Esophagus muscularis mucosa (tissue), 4 donors: ENCODE results near the gene CRHR2. TPM values are rescaled to one million over a fixed set of nuclear protein-coding genes. Genes with fewer than 3 reads are reported as not detected.

Source experiments
- DNase-seq: peaks from one replicate; pipeline ENCODE4 v3.0.0-alpha.2; 2017; ENCODE audit errors: extremely low spot score
- H3K27ac ChIP-seq, 4 donors: fragments of 200-600 bp; sonication (generic); replicated peaks in 1 of 4; 1 replicate in 3 of 4; 2 replicates in 1 of 4; pipeline ENCODE4 v1.5.1; 2016 to 2019; ENCODE audit warnings: mild to moderate bottlenecking in 1 of 4
- H3K27me3 ChIP-seq, 4 donors: fragments of 200-600 bp; sonication (generic); one replicate each; pipeline versions ENCODE4 v1.5.1 to v1.6.0; 2016 to 2019
- H3K36me3 ChIP-seq, 4 donors: fragments of 200-600 bp; sonication (generic); one replicate each; pipeline ENCODE4 v1.5.1; 2016 to 2019
- H3K4me1 ChIP-seq, 4 donors: fragments of 200-600 bp; sonication (generic); one replicate each; pipeline ENCODE4 v1.5.1; 2016 to 2019
- H3K4me3 ChIP-seq, 4 donors: fragments of 200-600 bp; sonication (generic); 1 replicate in 2 of 4; 2 replicates in 2 of 4; pipeline ENCODE4 v1.5.1; 2016 to 2019; ENCODE audit warnings: mild to moderate bottlenecking in 4 of 4, moderate library complexity in 1 of 4
- H3K9me3 ChIP-seq, 4 donors: fragments of 200-600 bp; sonication (generic); 1 replicate in 3 of 4; 2 replicates in 1 of 4; pipeline ENCODE4 v1.5.1; 2016 to 2019
- EP300 ChIP-seq: sonication (generic); formaldehyde crosslinking; IDR thresholded peaks from one replicate; pipeline ENCODE4 v1.6.1; 2017; ENCODE audit warnings: antibody characterized with exemption
- POLR2A ChIP-seq: fragments of 450-650 bp; IDR thresholded peaks from one replicate; pipeline ENCODE4 v1.6.1; 2017; ENCODE audit warnings: antibody characterized with exemption, moderate library complexity, mild to moderate bottlenecking, low read depth
- POLR2AphosphoS5 ChIP-seq, 2 donors: sonication (generic); formaldehyde crosslinking; IDR thresholded peaks; one replicate each; pipeline ENCODE4 v1.6.1; 2017; ENCODE audit warnings: antibody characterized with exemption in 2 of 2
- WGBS: methylation state at CpG from one replicate; pipeline ENCODE4 v1.1.5; 2018; 5-methylcytosine and 5-hydroxymethylcytosine counted together
- intact Hi-C: fragments of 100-400 bp; cut with DNase I; formaldehyde crosslinking; loops from one replicate; pipeline ENCODE4 v1.15.1; 2023
- total RNA-seq, 4 donors: library from RNA; depleted of rRNA; stranded (reverse); fragments of >200 nt; gene quantifications; one replicate each; pipeline versions ENCODE4 v1.1.0 to v1.2.1, GENCODE V29; 2016
- TF ChIP-seq, protein P1 (sequence below), 3 experiments: fragments of 200-600 bp in 2 of 3; fragments of 450-650 bp in 1 of 3; sonication (generic) in 2 of 3; IDR thresholded peaks; one replicate each; pipeline ENCODE4 v1.5.1; 2017 to 2019; ENCODE audit warnings: antibody characterized with exemption in 3 of 3, mild to moderate bottlenecking in 2 of 3, moderate library complexity in 1 of 3

The CRHR2 gene
- total RNA-seq, 4 donors from 2014 or later = 0.13 to 0.29 TPM; not detected in 2

DNA sequence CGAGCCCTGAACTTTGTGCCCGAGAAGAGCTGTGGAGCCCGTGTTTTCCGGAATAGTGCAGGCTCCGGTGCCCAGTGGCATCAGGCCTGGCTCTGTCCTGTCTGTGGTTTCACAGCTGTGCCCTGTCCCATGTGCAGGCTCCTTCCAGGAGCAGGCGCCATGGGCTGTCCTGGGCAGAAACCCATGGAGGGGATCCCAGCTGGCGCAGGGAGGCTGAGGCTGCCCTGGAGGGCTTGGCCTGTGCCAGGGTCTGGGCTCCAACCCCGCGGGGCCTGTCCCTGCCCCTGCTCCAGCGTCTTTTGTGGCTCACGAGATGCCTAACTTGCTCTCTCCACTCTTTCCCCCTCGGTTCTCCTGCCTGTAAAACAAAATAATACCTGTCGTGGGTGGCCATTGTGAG is 23.3 kb upstream of the CRHR2 start:
- no peak overlapping the region for H3K4me3 ChIP-seq
- intact Hi-C loops = no loop called here
- no peak for DNase-seq
- H3K27me3 ChIP-seq = no peaks in the 10 kb centered on the region
- TF ChIP-seq, protein P1, sequence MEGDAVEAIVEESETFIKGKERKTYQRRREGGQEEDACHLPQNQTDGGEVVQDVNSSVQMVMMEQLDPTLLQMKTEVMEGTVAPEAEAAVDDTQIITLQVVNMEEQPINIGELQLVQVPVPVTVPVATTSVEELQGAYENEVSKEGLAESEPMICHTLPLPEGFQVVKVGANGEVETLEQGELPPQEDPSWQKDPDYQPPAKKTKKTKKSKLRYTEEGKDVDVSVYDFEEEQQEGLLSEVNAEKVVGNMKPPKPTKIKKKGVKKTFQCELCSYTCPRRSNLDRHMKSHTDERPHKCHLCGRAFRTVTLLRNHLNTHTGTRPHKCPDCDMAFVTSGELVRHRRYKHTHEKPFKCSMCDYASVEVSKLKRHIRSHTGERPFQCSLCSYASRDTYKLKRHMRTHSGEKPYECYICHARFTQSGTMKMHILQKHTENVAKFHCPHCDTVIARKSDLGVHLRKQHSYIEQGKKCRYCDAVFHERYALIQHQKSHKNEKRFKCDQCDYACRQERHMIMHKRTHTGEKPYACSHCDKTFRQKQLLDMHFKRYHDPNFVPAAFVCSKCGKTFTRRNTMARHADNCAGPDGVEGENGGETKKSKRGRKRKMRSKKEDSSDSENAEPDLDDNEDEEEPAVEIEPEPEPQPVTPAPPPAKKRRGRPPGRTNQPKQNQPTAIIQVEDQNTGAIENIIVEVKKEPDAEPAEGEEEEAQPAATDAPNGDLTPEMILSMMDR (IDR thresholded peaks at IDR 0.05) = no peak
- TF ChIP-seq EP300 (no peak), POLR2A (no peak), POLR2AphosphoS5 (IDR thresholded peaks at IDR 0.05) (no peak)
- H3K36me3 ChIP-seq = no peaks in the 10 kb centered on the region
- peaks cover 10 to 27% (median 20%) of the 10 kb centered on the region in 4 donors for H3K4me1 ChIP-seq
- 85% methylated on average over 12 of the region's 13 CpGs for WGBS
- no peak overlapping the region for H3K27ac ChIP-seq
- H3K9me3 ChIP-seq = no peaks in the 10 kb centered on the region

DNA sequence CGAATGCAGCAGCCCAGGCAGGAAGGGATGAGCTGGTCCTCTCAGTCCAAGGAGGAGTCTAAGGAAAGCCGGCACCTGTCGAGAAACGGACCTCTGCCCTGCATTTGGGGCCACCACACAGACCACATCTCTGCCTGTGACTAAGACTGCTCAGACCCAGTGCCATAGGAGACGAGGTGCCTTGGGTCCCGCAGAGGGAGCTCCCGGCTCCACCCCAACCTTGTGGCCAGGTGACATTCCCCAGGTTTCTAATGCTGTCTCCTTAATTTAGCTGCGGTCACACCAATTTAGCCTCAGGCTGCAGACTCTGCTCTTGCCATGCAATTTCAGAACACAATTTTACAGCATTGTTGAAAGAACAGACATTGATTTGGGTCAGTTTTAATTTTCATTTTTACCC is 22.8 kb upstream of the CRHR2 start:
- DNase-seq = no peak
- Histone ChIP-seq H3K27me3 (peaks cover 0 to 3% (median 0%) of the 10 kb centered on the region in 4 donors), H3K4me3 (no peak overlapping the region), H3K9me3 (no peaks in the 10 kb centered on the region), H3K4me1 (peaks cover 15 to 30% (median 22%) of the 10 kb centered on the region in 4 donors), H3K36me3 (no peaks in the 10 kb centered on the region), H3K27ac (no peak overlapping the region)
- WGBS = 93% methylated on average over 5 of the region's 8 CpGs
- TF ChIP-seq POLR2AphosphoS5 (IDR thresholded peaks at IDR 0.05) (no peak), POLR2A (no peak), EP300 (no peak)
- TF ChIP-seq, protein P1 (IDR thresholded peaks at IDR 0.05) = no peak
- intact Hi-C loops = no loop called here

- peaks cover 19 to 30% (median 24%) of the 10 kb centered on the region in 4 donors for H3K4me1 ChIP-seq
- TF ChIP-seq EP300 (no peak), POLR2A (no peak), POLR2AphosphoS5 (IDR thresholded peaks at IDR 0.05) (no peak)
- DNase-seq = no peak
- no peaks in the 10 kb centered on the region for H3K9me3 ChIP-seq
- H3K36me3 ChIP-seq = no peaks in the 10 kb centered on the region
- no peak overlapping the region for H3K27ac ChIP-seq
- peaks cover 0 to 8% (median 0%) of the 10 kb centered on the region in 4 donors for H3K27me3 ChIP-seq
- H3K4me3 ChIP-seq = no peak overlapping the region
- intact Hi-C loops = no loop called here
- WGBS = 87% methylated on average over 4 of the region's 4 CpGs
Measured at GRCh38 chr7:30703756-30704155, 21.5 kb upstream of the CRHR2 start.

DNA sequence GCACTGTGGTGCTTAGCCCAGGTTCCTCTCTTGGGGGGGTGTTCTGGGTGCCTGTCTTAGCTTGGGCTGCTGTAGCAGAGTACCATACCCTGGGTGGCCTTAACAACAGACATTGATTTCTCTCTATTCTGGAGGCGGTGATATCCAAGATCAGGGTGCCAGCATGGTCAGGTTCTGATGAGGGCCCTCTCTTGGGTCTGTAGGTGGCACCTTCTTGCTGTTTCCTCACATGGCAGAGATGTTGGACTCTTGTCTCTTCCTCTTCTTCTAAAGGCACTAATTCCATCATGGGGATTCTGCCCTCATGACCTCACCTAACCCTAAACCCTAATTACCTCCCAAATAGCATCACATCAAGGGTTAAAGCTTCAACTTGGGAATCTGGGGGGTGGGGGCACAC is 19.9 kb upstream of the CRHR2 start:
- DNase-seq = no peak
- peaks cover 0 to 8% (median 0%) of the 10 kb centered on the region in 4 donors for H3K27me3 ChIP-seq
- peaks cover 13 to 20% (median 19%) of the 10 kb centered on the region in 4 donors for H3K4me1 ChIP-seq
- 92% methylated on average over 1 of the region's 1 CpG for WGBS
- no peak overlapping the region for H3K27ac ChIP-seq
- intact Hi-C loops = no loop called here
- TF ChIP-seq POLR2A (no peak), EP300 (no peak), POLR2AphosphoS5 (IDR thresholded peaks at IDR 0.05) (no peak)
- TF ChIP-seq, protein P1 (IDR thresholded peaks at IDR 0.05) = no peak
- no peaks in the 10 kb centered on the region for H3K36me3 ChIP-seq
- no peak overlapping the region for H3K4me3 ChIP-seq
- H3K9me3 ChIP-seq = no peaks in the 10 kb centered on the region

DNA sequence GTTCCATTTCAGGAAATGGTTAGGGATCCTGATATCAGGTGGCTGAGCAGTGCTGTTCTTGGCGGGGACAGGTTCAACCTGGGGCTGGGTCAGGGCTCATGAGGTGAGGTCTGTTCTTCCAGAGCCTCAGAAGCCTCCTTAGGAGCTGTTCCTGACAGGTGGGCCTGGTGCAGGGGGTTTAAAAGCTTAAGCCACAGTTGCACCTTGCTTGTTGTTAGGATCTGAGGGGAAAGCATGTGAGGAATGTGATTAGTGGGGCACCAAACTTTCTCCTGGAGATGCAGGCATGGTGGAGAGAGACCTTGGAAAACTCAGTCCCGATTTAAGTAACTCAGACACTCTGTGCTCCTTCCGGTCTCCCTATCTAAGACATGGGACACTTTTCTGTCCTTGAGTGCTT is 18.7 kb upstream of the CRHR2 start:
- Histone ChIP-seq H3K27ac (no peak overlapping the region), H3K4me3 (no peak overlapping the region), H3K9me3 (no peaks in the 10 kb centered on the region), H3K27me3 (peaks cover 0 to 8% (median 0%) of the 10 kb centered on the region in 4 donors), H3K4me1 (peaks cover 12 to 18% (median 18%) of the 10 kb centered on the region in 4 donors), H3K36me3 (no peaks in the 10 kb centered on the region)
- TF ChIP-seq EP300 (no peak), POLR2AphosphoS5 (IDR thresholded peaks at IDR 0.05) (no peak), POLR2A (no peak)
- TF ChIP-seq, protein P1 (IDR thresholded peaks at IDR 0.05) = no peak
- WGBS = 87% methylated on average over 3 of the region's 3 CpGs
- no peak for DNase-seq
- intact Hi-C loops = no loop called here
